ENCODE data around the gene STRN3.

- TF ChIP-seq CTCF (IDR thresholded peaks at IDR 0.05; ENCODE audit: low read depth, low read length) (no peak), POLR2A (IDR thresholded peaks at IDR 0.05; ENCODE audit: extremely low read depth, insufficient read length) (no peak), MAX (IDR thresholded peaks at IDR 0.05; ENCODE audit: low read depth, low read length) (no peak)
Observed at GRCh38 chr14:30921788-30922187, 104.4 kb downstream of the STRN3 start.
